ELF-1 (cell line): ENCODE results near the gene MAD1L1.

Experiments used
- DNase-seq: peaks from one replicate; pipeline ENCODE4 v3.0.0-alpha.2; 2016; ENCODE audit warnings: low read depth, low spot score

The MAD1L1 gene

GRCh38 chr7:2219136-2219535, 13.6 kb downstream of the MAD1L1 start:
- no peak for DNase-seq

DNA sequence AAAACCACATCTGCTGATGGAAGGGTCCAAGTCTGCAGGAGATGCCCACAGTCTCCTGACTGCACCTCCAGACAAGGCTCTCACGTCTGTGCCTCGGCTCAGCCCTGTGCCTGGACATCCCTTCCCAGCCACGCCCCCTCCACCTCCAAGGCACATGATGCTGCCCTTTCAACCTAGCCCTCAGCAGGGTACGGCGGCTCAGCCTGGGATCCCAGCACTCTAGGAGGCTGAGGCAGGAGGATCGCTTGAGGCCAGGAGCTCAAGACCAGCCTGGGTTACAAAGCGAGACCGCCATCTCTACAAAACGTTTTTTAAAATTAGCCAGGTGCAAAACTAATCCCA, 14.3 kb downstream of the MAD1L1 start:
- DNase-seq = no peak

DNA sequence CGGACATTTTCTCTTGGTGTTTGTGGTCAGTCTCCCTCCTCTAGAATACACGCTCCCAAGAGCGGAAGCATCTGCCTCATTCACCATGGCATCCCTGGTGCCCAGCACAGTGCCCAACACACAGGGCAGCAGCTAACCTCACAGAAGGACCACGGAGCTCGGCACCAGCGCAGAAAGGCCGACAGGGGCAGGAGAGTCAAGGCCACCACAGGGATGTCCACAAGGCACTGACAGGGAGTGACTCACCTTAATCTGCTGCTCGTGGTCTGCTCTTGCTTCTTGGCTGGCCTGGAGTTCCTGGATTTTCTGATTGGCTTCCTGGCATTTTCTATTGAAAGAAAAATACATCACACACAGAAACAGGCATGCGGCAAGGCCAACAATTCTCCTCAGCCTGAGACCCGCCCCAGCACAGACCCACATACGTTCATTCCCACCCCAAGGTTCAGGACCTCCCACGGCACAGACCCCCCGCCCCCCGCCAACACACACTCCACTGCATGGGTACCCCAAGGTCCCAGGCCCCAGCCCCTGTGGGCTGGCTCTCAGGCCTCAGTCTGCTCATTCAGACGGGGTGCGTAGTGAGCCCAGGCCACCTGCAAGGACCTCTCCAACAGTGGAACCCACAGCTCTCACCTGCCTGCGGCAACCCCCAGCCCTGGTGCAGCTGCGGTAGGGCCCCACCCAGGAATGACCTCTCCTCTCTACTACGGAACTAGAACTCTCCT, 14.9 kb downstream of the MAD1L1 start:
- no peak for DNase-seq

GRCh38 chr7:2217206-2217605, 15.5 kb downstream of the MAD1L1 start:
- no peak for DNase-seq

- no peak for DNase-seq
These were observed 16.9 kb downstream of the MAD1L1 start for GRCh38 chr7:2215851-2216250.

GRCh38 chr7:2214636-2215035, 18.1 kb downstream of the MAD1L1 start:
- DNase-seq = no peak

DNA sequence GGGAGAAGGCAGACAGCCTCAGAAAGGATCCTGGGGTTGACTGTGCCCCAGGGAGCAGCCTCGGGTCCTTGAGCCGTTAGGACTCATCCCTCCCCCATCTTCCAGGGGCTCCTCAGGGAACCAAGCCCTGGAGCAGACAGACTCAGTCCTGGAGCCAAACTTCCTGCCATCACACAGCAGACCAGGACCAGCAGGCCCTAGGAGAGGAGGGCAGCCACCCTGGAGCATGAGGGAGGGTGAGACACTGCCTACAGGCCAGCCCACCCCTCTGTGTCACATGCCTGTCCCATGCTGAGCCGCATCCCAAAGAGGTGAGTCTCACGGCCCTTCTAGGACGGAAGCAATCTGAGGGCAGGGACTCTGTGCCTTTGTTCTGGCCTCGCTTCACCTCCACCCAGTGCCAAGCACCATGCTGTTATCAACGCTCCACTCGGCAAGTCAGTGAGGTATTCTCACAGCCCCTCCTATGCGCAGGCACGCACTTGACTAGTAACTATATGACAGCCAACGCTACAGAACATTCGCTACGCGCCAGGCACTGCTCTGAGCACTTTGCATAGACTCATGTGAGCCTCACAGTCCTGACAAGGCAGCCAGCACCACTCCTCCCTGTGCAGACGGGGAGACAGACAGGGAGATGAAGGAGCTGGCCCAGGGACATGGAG, 19.1 kb downstream of the MAD1L1 start:
- DNase-seq = no peak

- no peak for DNase-seq
These were observed 19.8 kb downstream of the MAD1L1 start for GRCh38 chr7:2212906-2213305.

GRCh38 chr7:2211926-2212325, 20.8 kb downstream of the MAD1L1 start:
- no peak for DNase-seq

- no peak for DNase-seq
These were observed 21.4 kb downstream of the MAD1L1 start for GRCh38 chr7:2211259-2211880.

DNA sequence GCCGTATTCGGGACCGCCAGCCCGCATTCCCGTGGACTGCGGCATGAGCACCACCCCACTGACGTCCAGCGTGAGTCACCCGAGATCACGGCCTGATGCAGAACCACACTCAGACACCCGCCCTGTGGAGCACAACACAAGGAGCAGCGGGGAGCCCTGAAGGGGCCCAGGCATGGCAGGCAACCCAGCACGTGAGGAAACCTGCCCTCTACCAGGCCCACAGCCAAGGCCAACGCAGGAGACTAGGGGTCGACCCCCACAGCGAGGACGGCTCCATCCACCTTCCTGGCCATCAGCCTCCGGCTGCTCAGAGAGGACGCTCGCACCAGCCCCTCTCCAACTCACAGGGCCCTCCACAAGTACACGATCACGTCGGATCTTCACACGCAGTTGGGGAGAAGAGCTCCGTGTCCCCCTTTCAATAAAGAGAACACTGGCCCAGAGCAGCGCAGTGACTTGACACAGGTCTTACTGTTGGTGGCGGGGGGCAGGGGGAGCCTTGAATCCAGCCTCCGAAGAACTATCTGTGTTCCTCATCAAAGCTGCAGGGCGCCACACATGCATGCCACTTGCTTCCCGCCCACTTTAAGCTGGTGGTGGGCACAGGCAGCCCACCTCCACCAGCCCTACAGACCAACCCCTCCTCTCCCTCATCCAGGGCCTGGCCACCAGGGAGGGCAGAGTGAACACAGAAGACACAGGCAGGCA, 22.0 kb downstream of the MAD1L1 start:
- no peak for DNase-seq

- DNase-seq = no peak
These were observed 22.8 kb downstream of the MAD1L1 start for GRCh38 chr7:2209961-2210323.

- DNase-seq = peak; percentile 84
These were observed 23.4 kb downstream of the MAD1L1 start for GRCh38 chr7:2209146-2209960.

GRCh38 chr7:2208712-2209111, 24.0 kb downstream of the MAD1L1 start:
- no peak for DNase-seq

DNA sequence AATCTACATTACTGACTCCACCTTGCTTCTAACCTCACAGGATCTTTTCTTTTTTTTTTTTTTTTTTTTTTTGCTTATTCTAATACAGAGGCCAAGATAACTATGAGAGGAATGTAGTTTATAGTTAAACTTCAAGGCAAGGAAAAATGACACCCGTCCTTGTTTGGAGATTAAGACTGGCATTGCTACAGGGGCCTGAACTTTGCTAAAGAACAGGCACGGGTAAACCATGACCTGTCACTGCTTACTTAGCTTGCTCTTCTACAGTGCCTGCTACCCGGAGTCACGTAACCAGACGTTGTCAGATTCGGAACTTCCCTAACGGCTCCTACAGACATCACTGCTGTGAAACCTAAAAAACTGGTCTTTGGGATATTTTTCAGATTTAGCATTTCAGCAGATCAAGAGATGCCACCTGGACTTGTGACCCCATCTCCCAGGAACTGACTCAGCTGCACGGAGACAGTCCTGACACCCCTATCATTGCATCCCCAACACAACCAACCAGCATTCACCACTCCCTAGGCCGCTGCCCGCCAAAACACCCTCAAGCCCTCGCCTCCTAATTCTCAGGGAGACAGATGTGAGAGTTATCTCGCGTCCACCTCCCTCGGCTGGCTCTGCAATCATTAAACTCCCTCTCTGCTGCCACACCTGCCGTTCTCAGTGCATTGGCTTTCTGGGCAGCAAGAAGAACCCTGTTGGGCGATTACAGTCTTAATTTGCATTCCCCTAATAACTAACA, 27.5 kb downstream of the MAD1L1 start:
- DNase-seq = no peak

- DNase-seq = no peak
These were observed 28.3 kb downstream of the MAD1L1 start for GRCh38 chr7:2204446-2204845.

DNA sequence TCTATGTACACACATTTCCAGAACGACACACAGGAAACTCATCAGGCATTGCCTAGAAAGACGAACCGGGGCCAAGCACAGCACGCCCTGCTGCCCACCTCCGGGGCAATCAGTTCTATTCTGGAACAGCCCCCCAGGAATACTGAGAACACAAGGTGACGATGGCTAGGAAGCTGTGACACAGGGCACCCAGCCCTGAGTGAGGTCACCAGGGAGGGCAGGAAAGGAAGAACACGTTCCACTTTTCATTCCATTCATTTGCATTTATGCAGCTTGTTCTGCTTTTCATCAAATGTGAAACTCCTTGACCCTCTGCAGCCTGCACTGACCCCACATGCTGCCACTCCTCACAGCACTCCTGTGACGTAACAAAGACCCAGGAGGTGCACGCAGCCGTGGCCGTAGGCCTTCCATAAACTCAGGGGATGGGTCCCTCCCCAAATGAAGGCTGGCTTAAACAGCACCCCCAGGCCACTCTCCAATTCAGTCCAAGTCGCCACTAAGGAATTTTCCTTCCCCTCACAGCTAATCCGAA, 28.9 kb downstream of the MAD1L1 start:
- peak; percentile 30 for DNase-seq

GRCh38 chr7:2202901-2203765, 29.6 kb downstream of the MAD1L1 start:
- DNase-seq = no peak

DNA sequence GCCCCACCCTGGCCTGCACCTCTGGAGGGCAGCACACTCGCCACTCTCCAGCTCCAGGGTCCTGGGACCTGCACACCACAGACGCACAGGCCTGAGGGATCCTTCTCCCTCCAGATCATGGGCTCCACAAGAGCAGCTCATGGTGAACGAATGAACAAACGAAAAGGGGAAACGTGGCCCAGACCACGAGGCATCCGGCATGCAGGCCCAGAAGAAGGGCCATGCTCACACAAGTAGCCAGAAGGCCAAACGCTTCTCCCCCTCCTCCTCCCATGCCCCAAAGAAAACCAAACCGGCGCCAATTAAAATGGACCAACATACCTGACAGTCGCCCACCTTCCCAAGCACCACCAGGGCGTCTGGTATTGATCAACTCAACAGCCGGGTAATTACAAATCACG, 30.4 kb downstream of the MAD1L1 start:
- DNase-seq = peak; percentile 44
